AG09319 (cell line): ENCODE results near the gene SPRED1.
"Not testable (repeated sequence)": the region's sequence is repeated elsewhere in the genome, so short reads cannot be mapped to it uniquely, and the experiment has no call there.

Source experiments
- DNase-seq: peaks from one replicate; pipeline ENCODE4 v3.0.0-alpha.2; 2010; ENCODE audit warnings: low read depth; ENCODE audit errors: extremely low read depth
- CTCF ChIP-seq: IDR thresholded peaks from 2 replicates; pipeline ENCODE4 v1.5.1; 2011; ENCODE audit warnings: low read depth, mild to moderate bottlenecking, inconsistent platforms, low read length, moderate library complexity

The SPRED1 gene

GRCh38 chr15:38271144-38271543 is 18.5 kb downstream of the SPRED1 start:
- TF ChIP-seq CTCF, result no peak
- DNase-seq, result no peak

GRCh38 chr15:38271895-38272294 is 19.3 kb downstream of the SPRED1 start:
- no peak for TF ChIP-seq CTCF

GRCh38 chr15:38272431-38272830 is 19.8 kb downstream of the SPRED1 start:
- not testable (repeated sequence) for DNase-seq

More at GRCh38 chr15:38271895-38272294, 19.3 kb downstream of the SPRED1 start:
- no peak for DNase-seq

GRCh38 chr15:38274135-38274534 is 21.5 kb downstream of the SPRED1 start:
- TF ChIP-seq CTCF, result no peak
- DNase-seq, result no peak

- TF ChIP-seq CTCF, result no peak
- no peak for DNase-seq
These were observed 23.3 kb downstream of the SPRED1 start for GRCh38 chr15:38275959-38276358.

- not testable (repeated sequence) for DNase-seq
These were observed 24.6 kb downstream of the SPRED1 start for GRCh38 chr15:38277281-38277680.

GRCh38 chr15:38281031-38281430 is 28.4 kb downstream of the SPRED1 start:
- no peak for TF ChIP-seq CTCF
- DNase-seq, result no peak

GRCh38 chr15:38283010-38283409 is 30.4 kb downstream of the SPRED1 start:
- TF ChIP-seq CTCF, result no peak
- no peak for DNase-seq

GRCh38 chr15:38285456-38285855 is 32.8 kb downstream of the SPRED1 start:
- no peak for TF ChIP-seq CTCF
- no peak for DNase-seq
